Neural cell (in vitro differentiated cells): ENCODE results near the gene MBD5. TPM values are rescaled to one million over a fixed set of nuclear protein-coding genes. Genes with fewer than 3 reads are reported as not detected.

Experiments
- H2AFZ ChIP-seq: fragments of 200-600, 300-800 bp; sonication (generic), shearing (Covaris generic); 2 replicates; pipeline ENCODE4 v1.6.0; 2014; ENCODE audit warnings: low read depth, mild to moderate bottlenecking, antibody characterized with exemption, low read length, moderate library complexity
- H3F3A ChIP-seq: fragments of 200-600 bp; shearing (Covaris generic); 2 replicates; pipeline ENCODE4 v1.6.1; 2016; ENCODE audit warnings: mild to moderate bottlenecking, moderate library complexity, mixed read lengths, antibody characterized with exemption, low read length; ENCODE audit not compliant: insufficient read depth, poor library complexity, severe bottlenecking
- H3K27ac ChIP-seq: fragments of 200-600, 300-800 bp; sonication (generic), shearing (Covaris generic); 2 replicates; pipeline ENCODE4 v1.5.1; 2014; ENCODE audit warnings: mild to moderate bottlenecking, low read length, moderate library complexity
- H3K27me3 ChIP-seq: fragments of 300-800, 200-600 bp; sonication (generic), shearing (Covaris generic); 2 replicates; pipeline ENCODE4 v1.6.0; 2014; ENCODE audit warnings: mild to moderate bottlenecking, low read depth, low read length, moderate library complexity; ENCODE audit not compliant: insufficient read depth
- H3K36me3 ChIP-seq: fragments of 300-800, 200-600 bp; sonication (generic), shearing (Covaris generic); 2 replicates; pipeline ENCODE4 v1.5.1; 2014; ENCODE audit warnings: mild to moderate bottlenecking, antibody characterized with exemption, low read length, moderate library complexity; ENCODE audit not compliant: insufficient read depth
- H3K4me2 ChIP-seq: fragments of 300-800, 200-600 bp; sonication (generic), shearing (Covaris generic); 2 replicates; pipeline ENCODE4 v1.6.0; 2014; ENCODE audit warnings: mild to moderate bottlenecking, low read length
- H3K4me3 ChIP-seq: fragments of 300-800, 200-600 bp; sonication (generic), shearing (Covaris generic); 2 replicates; pipeline ENCODE4 v1.5.1; 2014; ENCODE audit warnings: mild to moderate bottlenecking, low read length, moderate library complexity
- H3K79me2 ChIP-seq: fragments of 200-600 bp; shearing (Covaris generic); replicated peaks from 2 replicates; pipeline ENCODE4 v1.6.0; 2014; ENCODE audit warnings: mild to moderate bottlenecking, low read length, moderate library complexity; ENCODE audit not compliant: insufficient read depth
- H3K9ac ChIP-seq: fragments of 300-800, 200-600 bp; sonication (generic), shearing (Covaris generic); 2 replicates; pipeline ENCODE4 v1.6.1; 2016; ENCODE audit warnings: mild to moderate bottlenecking, low read length, mixed read lengths
- H3K9me2 ChIP-seq: fragments of 200-600 bp; shearing (Covaris generic); 2 replicates; pipeline ENCODE4 v1.6.1; 2016; ENCODE audit warnings: mild to moderate bottlenecking, low read length, mixed read lengths; ENCODE audit not compliant: insufficient read depth
- H3K9me3 ChIP-seq: fragments of 200-600, 300-800 bp; sonication (generic), shearing (Covaris generic); 2 replicates; pipeline ENCODE4 v1.6.1; 2016; ENCODE audit warnings: mild to moderate bottlenecking, mixed run types, low read length, moderate library complexity, mixed read lengths
- H4K20me1 ChIP-seq: fragments of 200-600 bp; shearing (Covaris generic); 2 replicates; pipeline ENCODE4 v1.6.1; 2016; ENCODE audit warnings: mild to moderate bottlenecking, mixed run types; ENCODE audit not compliant: insufficient read depth
- EP300 ChIP-seq: fragments of 450-650 bp; conservative IDR thresholded peaks from 2 replicates; pipeline ENCODE4 v1.6.1; 2014; ENCODE audit warnings: antibody characterized with exemption, mild to moderate bottlenecking, moderate library complexity; ENCODE audit not compliant: poor library complexity, severe bottlenecking
- EZH2 ChIP-seq: fragments of 200-600, 300-800 bp; shearing (Covaris generic), sonication (generic); IDR thresholded peaks from 2 replicates; pipeline ENCODE4 v1.6.1; 2014; ENCODE audit warnings: antibody characterized with exemption, low read length, borderline replicate concordance, mild to moderate bottlenecking; ENCODE audit not compliant: insufficient read depth, poor library complexity, severe bottlenecking
- MXI1 ChIP-seq: fragments of 450-650 bp; conservative IDR thresholded peaks from 2 replicates; pipeline ENCODE4 v1.6.1; 2014; ENCODE audit warnings: antibody characterized with exemption, mild to moderate bottlenecking; ENCODE audit not compliant: poor library complexity, severe bottlenecking
- POLR2AphosphoS5 ChIP-seq: IDR thresholded peaks from 2 replicates; pipeline ENCODE4 v1.6.1; 2012
- RAD21 ChIP-seq: fragments of 450-650 bp; conservative IDR thresholded peaks from 2 replicates; pipeline ENCODE4 v1.6.1; 2014; ENCODE audit warnings: antibody characterized with exemption, mild to moderate bottlenecking, moderate library complexity
- REST ChIP-seq: IDR thresholded peaks from 2 replicates; pipeline ENCODE4 v1.6.1; 2012; ENCODE audit warnings: borderline replicate concordance
- SMC3 ChIP-seq: fragments of 450-650 bp; conservative IDR thresholded peaks from 2 replicates; pipeline ENCODE4 v1.6.1; 2014; ENCODE audit warnings: antibody characterized with exemption, mild to moderate bottlenecking, moderate library complexity; ENCODE audit not compliant: poor library complexity
- TAF1 ChIP-seq: IDR thresholded peaks from 2 replicates; pipeline ENCODE4 v1.6.1; 2012; ENCODE audit warnings: low read depth
- polyA plus RNA-seq: library from polyadenylated mRNA; depleted of rRNA; stranded (reverse); fragments of >200 nt; gene quantifications from 2 replicates; pipeline ENCODE4 v1.2.3, GENCODE V29; 2014
- TF ChIP-seq, protein P1 (sequence below): fragments of 450-650 bp; IDR thresholded peaks from 2 replicates; pipeline ENCODE4 v1.5.1; 2014; ENCODE audit warnings: antibody characterized with exemption, mild to moderate bottlenecking, moderate library complexity; ENCODE audit not compliant: poor library complexity, severe bottlenecking

Gene MBD5
- polyA plus RNA-seq, 1 donor from 2014 or later: 9.7 TPM

GRCh38 chr2:148501545-148501944 is 480.7 kb downstream of the MBD5 start:
- Histone ChIP-seq H4K20me1 (no peaks in the 10 kb centered on the region), H3K27ac (no peak overlapping the region), H3K79me2 (no peaks in the 10 kb centered on the region), H3K4me2 (no peak overlapping the region), H3K9me2 (no peaks in the 10 kb centered on the region), H3K9me3 (no peaks in the 10 kb centered on the region), H3K9ac (no peak overlapping the region), H3K27me3 (no peaks in the 10 kb centered on the region), H3F3A (no peaks in the 10 kb centered on the region), H3K4me3 (no peak overlapping the region), H3K36me3 (peaks cover 5% of the 10 kb centered on the region), H2AFZ (no peak overlapping the region)
- TF ChIP-seq EP300: no peak
- no peak for TF ChIP-seq TAF1
- no peak for TF ChIP-seq SMC3
- no peak for TF ChIP-seq EZH2
- TF ChIP-seq POLR2AphosphoS5: no peak
- no peak for TF ChIP-seq MXI1
- no peak for TF ChIP-seq REST
- TF ChIP-seq, protein P1, sequence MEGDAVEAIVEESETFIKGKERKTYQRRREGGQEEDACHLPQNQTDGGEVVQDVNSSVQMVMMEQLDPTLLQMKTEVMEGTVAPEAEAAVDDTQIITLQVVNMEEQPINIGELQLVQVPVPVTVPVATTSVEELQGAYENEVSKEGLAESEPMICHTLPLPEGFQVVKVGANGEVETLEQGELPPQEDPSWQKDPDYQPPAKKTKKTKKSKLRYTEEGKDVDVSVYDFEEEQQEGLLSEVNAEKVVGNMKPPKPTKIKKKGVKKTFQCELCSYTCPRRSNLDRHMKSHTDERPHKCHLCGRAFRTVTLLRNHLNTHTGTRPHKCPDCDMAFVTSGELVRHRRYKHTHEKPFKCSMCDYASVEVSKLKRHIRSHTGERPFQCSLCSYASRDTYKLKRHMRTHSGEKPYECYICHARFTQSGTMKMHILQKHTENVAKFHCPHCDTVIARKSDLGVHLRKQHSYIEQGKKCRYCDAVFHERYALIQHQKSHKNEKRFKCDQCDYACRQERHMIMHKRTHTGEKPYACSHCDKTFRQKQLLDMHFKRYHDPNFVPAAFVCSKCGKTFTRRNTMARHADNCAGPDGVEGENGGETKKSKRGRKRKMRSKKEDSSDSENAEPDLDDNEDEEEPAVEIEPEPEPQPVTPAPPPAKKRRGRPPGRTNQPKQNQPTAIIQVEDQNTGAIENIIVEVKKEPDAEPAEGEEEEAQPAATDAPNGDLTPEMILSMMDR: no peak
- TF ChIP-seq RAD21: no peak

- Histone ChIP-seq H3K27me3 (no peaks in the 10 kb centered on the region), H3K4me2 (no peak overlapping the region), H3K79me2 (no peaks in the 10 kb centered on the region), H2AFZ (no peak overlapping the region), H3K9me2 (no peaks in the 10 kb centered on the region), H3K4me3 (no peak overlapping the region), H3F3A (no peaks in the 10 kb centered on the region), H3K36me3 (peaks cover 5% of the 10 kb centered on the region), H3K9me3 (no peaks in the 10 kb centered on the region), H4K20me1 (no peaks in the 10 kb centered on the region), H3K27ac (no peak overlapping the region), H3K9ac (no peak overlapping the region)
- TF ChIP-seq MXI1 (no peak), EZH2 (no peak), POLR2AphosphoS5 (no peak), EP300 (no peak), SMC3 (no peak), RAD21 (no peak), TAF1 (no peak)
- TF ChIP-seq, protein P1: no peak
These were observed 482.6 kb downstream of the MBD5 start for GRCh38 chr2:148503516-148503915.
